ENCODE measurements around the gene C22orf31.

- TF ChIP-seq CTCF (IDR thresholded peaks at IDR 0.05; ENCODE audit: insufficient read depth, low read length, poor library complexity, severe bottlenecking), result no peak
- no peak for TF ChIP-seq EZH2phosphoT487 (conservative IDR thresholded peaks at IDR 0.05; ENCODE audit: low read length)
Observed at GRCh38 chr22:29030618-29031226, 30.9 kb downstream of the C22orf31 start.

All from SU-DHL-6 (cell line).